Bronchial epithelial cell (primary cell): ENCODE data around the gene SEMA3D. TPM values are rescaled to one million over a fixed set of nuclear protein-coding genes. Genes with fewer than 3 reads are reported as not detected.

Experiments
- DNase-seq: peaks from one replicate; pipeline ENCODE4 v3.0.0-alpha.2; 2010; ENCODE audit warnings: low read depth
- FAIRE-seq: peaks from 2 replicates; lab custom pipeline; 2011; peaks lifted over from hg19 to GRCh38; lab: Jason Lieb, UNC
- H3K27me3 ChIP-seq: 2 replicates; pipeline ENCODE4 v1.5.1; 2011; ENCODE audit warnings: low read length; ENCODE audit not compliant: control insufficient read depth, insufficient read depth
- H3K36me3 ChIP-seq: 2 replicates; pipeline ENCODE4 v1.5.1; 2011; ENCODE audit warnings: low read length; ENCODE audit not compliant: control insufficient read depth, insufficient read depth
- H3K4me3 ChIP-seq: 2 replicates; pipeline ENCODE4 v1.5.1; 2011; ENCODE audit warnings: mild to moderate bottlenecking, low read depth, low read length, control low read depth
- total RNA-seq: library from RNA; depleted of rRNA; stranded (reverse); fragments of >200 nt; gene quantifications from 2 replicates; pipeline ENCODE4 v1.2.1, GENCODE V29; 2014
- TF ChIP-seq, protein P1 (sequence below): IDR thresholded peaks from 2 replicates; pipeline ENCODE4 v1.5.1; 2011; ENCODE audit warnings: mild to moderate bottlenecking, moderate library complexity, low read length, control low read depth, inconsistent platforms; ENCODE audit not compliant: insufficient read depth, severe bottlenecking

SEMA3D gene
- total RNA-seq, 1 donor from 2014 or later = 0.79 TPM

DNA sequence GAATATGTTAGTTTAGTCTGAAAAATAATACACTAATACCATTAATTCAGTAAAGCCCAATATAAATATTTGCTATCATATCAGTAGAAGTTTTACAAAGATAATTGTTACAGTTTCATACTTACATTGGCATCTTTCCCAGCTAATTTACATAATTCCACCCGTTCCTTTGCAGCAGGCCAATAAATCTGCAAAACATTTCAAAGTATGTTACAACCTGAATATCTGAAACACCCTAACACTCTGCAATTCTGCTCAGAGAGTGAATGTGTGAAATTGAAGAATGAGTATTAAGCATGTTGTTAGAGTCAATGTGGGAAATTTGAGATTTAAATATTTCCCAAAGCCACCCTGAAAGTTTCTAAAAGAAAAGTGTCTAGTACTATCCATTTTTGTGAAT lies 105.5 kb downstream of the SEMA3D start:
- H3K4me3 ChIP-seq = no peak overlapping the region
- TF ChIP-seq, protein P1, sequence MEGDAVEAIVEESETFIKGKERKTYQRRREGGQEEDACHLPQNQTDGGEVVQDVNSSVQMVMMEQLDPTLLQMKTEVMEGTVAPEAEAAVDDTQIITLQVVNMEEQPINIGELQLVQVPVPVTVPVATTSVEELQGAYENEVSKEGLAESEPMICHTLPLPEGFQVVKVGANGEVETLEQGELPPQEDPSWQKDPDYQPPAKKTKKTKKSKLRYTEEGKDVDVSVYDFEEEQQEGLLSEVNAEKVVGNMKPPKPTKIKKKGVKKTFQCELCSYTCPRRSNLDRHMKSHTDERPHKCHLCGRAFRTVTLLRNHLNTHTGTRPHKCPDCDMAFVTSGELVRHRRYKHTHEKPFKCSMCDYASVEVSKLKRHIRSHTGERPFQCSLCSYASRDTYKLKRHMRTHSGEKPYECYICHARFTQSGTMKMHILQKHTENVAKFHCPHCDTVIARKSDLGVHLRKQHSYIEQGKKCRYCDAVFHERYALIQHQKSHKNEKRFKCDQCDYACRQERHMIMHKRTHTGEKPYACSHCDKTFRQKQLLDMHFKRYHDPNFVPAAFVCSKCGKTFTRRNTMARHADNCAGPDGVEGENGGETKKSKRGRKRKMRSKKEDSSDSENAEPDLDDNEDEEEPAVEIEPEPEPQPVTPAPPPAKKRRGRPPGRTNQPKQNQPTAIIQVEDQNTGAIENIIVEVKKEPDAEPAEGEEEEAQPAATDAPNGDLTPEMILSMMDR = no peak
- H3K36me3 ChIP-seq = no peaks in the 10 kb centered on the region
- H3K27me3 ChIP-seq = no peaks in the 10 kb centered on the region
- DNase-seq (no peak), FAIRE-seq (no peak)

DNA sequence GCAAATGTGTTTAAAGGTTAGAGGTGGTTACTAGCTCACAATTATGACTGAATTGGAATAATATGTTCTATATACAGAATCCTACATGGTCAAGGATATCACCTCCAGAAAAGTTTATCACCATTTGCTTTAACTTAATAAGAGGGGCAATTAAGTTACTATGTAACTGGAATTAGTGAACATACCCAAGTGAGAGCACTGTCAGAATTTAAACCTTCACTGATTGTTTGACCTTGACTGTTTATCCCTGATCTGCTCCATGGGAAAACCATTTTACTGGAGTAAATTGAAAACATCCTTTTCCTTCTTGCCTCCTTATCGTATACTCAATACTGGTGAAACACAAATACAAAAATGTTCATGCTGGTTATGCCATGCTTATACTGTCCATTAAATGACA lies 107.4 kb downstream of the SEMA3D start:
- no peak for FAIRE-seq
- Histone ChIP-seq H3K27me3 (no peaks in the 10 kb centered on the region), H3K36me3 (no peaks in the 10 kb centered on the region), H3K4me3 (no peak overlapping the region)
- TF ChIP-seq, protein P1 = no peak
- DNase-seq = no peak

DNA sequence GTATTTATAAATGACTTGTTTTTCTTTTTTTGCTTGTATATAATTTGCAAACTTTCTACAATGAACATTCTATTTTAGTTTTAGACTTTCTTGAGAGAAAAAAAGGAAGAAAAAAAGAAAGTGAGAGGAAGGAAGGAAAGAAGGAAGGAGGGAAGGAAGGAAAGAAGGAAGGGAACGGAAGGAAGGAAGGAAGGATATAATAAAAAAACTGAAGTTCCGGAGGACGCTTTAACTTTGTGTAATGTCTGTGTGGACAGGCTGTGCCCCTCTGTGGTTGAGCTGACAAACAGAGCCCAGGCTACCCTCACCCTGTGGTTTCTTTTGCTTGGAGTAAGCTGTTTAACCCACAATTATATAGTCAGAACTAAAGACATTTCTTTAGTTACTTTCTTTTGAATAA lies 108.7 kb downstream of the SEMA3D start:
- no peaks in the 10 kb centered on the region for H3K36me3 ChIP-seq
- FAIRE-seq (no peak), DNase-seq (no peak)
- H3K4me3 ChIP-seq = no peak overlapping the region
- no peaks in the 10 kb centered on the region for H3K27me3 ChIP-seq
- TF ChIP-seq, protein P1 = no peak

DNA sequence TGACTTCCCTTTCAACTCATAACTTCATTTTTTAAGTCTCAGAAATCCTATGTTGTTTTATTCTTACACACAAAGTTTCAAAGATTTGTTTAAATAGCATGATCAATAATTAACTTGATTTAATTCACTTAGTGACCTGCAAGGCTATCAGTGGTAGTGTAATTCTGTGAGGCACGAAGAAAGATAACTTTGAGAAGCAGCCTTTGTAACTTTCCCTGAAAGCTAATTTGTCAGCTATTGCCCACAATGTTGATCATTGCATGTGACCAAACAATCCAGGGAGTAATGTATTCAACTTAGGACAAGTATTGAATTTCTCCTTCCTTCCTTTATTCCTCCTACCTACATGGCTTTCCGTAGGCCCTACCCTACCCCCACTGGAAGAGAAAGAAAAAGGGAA lies 111.0 kb downstream of the SEMA3D start:
- H3K27me3 ChIP-seq = no peaks in the 10 kb centered on the region
- no peaks in the 10 kb centered on the region for H3K36me3 ChIP-seq
- no peak for FAIRE-seq
- H3K4me3 ChIP-seq = no peak overlapping the region
- TF ChIP-seq, protein P1 = no peak
- DNase-seq = no peak

DNA sequence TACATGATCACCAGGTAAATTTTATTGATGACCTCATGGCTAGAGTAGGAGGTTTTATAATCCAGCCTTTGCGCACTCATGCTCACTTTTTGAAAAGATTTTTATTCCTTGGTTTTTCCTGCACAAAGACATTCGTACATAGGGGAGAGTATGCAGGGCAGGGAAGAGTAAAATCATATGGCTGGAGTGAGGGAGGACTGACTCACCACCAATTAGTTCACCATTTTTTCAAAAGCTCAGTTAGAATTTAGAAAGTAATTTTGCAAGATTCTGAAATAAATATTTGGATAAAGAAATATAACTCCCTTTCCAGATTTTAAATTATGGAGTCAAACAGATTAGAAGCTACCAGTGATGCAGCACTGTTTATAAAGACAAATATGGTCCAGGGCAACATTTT lies 111.9 kb downstream of the SEMA3D start:
- TF ChIP-seq, protein P1 = no peak
- no peak for DNase-seq
- Histone ChIP-seq H3K4me3 (no peak overlapping the region), H3K27me3 (no peaks in the 10 kb centered on the region), H3K36me3 (no peaks in the 10 kb centered on the region)
- FAIRE-seq = no peak

DNA sequence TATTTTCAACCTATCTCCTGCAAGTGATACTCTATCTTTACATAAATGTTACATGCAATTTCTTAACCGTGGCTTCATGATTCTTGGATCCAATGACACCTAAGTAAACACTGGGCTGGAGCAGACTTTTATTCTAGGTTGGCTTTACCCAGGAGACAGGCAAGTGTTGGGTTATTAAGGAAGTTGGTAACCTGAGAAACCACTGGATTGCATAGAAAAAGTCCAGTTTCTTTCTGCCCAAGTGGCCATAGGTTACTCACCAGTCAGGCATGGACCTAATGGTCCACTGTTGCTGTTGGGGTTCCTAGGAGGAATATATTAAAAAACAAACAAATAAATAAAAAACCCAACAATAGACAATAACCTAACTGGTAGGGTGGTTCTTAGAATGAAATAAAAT lies 112.8 kb downstream of the SEMA3D start:
- peak; percentile 12 for DNase-seq
- TF ChIP-seq, protein P1 = no peak
- Histone ChIP-seq H3K36me3 (no peaks in the 10 kb centered on the region), H3K27me3 (no peaks in the 10 kb centered on the region), H3K4me3 (no peak overlapping the region)
- no peak for FAIRE-seq
